ENCODE results near the gene ATG16L1. TPM values are rescaled to one million over a fixed set of nuclear protein-coding genes. Genes with fewer than 3 reads are reported as not detected.

ATG16L1 gene
- total RNA-seq, 1 donor = 29.3 TPM

GRCh38 chr2:233270951-233271350 is 19.5 kb downstream of the ATG16L1 start:
- no peak for TF ChIP-seq CTCF (IDR thresholded peaks at IDR 0.05; ENCODE audit: extremely low read depth, low read depth, low read length)
- H3K9me3 ChIP-seq (ENCODE audit: low read depth, low read length) = no peaks in the 10 kb centered on the region
- H3K79me2 ChIP-seq (ENCODE audit: insufficient read depth, low read length) = no peaks in the 10 kb centered on the region
- H3K27me3 ChIP-seq (ENCODE audit: insufficient read depth, low read length) = no peaks in the 10 kb centered on the region
- H3K27ac ChIP-seq (ENCODE audit: low read depth, low read length) = no peak overlapping the region
- no peak for DNase-seq (ENCODE audit: insufficient read length, low spot score, missing footprints)
- peaks cover 87% of the 10 kb centered on the region for H3K36me3 ChIP-seq (ENCODE audit: insufficient read depth, low read length)
- no peak overlapping the region for H3K4me2 ChIP-seq (ENCODE audit: insufficient read depth, low read length)
- no peak overlapping the region for H3K4me3 ChIP-seq (ENCODE audit: insufficient read depth, low read length)
- no peaks in the 10 kb centered on the region for H4K20me1 ChIP-seq (ENCODE audit: insufficient read depth, low read length)
- no peaks in the 10 kb centered on the region for H3K4me1 ChIP-seq (ENCODE audit: insufficient read depth, low read length)
- no peak overlapping the region for H2AFZ ChIP-seq (ENCODE audit: low read length)

GRCh38 chr2:233271693-233272092 is 20.2 kb downstream of the ATG16L1 start:
- Histone ChIP-seq H3K79me2 (ENCODE audit: insufficient read depth, low read length) (no peaks in the 10 kb centered on the region), H3K27me3 (ENCODE audit: insufficient read depth, low read length) (no peaks in the 10 kb centered on the region), H3K4me2 (ENCODE audit: insufficient read depth, low read length) (no peak overlapping the region), H3K4me3 (ENCODE audit: insufficient read depth, low read length) (no peak overlapping the region), H4K20me1 (ENCODE audit: insufficient read depth, low read length) (no peaks in the 10 kb centered on the region), H2AFZ (ENCODE audit: low read length) (no peak overlapping the region), H3K27ac (ENCODE audit: low read depth, low read length) (no peak overlapping the region), H3K36me3 (ENCODE audit: insufficient read depth, low read length) (peaks cover 89% of the 10 kb centered on the region), H3K4me1 (ENCODE audit: insufficient read depth, low read length) (no peaks in the 10 kb centered on the region), H3K9me3 (ENCODE audit: low read depth, low read length) (no peaks in the 10 kb centered on the region)
- DNase-seq (ENCODE audit: insufficient read length, low spot score, missing footprints) = no peak
- TF ChIP-seq CTCF (IDR thresholded peaks at IDR 0.05; ENCODE audit: extremely low read depth, low read depth, low read length) = no peak

GRCh38 chr2:233273120-233273519 is 21.6 kb downstream of the ATG16L1 start:
- H3K27ac ChIP-seq (ENCODE audit: low read depth, low read length) = no peak overlapping the region

GRCh38 chr2:233275223-233275622 is 23.8 kb downstream of the ATG16L1 start:
- Histone ChIP-seq H4K20me1 (ENCODE audit: insufficient read depth, low read length) (no peaks in the 10 kb centered on the region), H3K4me1 (ENCODE audit: insufficient read depth, low read length) (no peaks in the 10 kb centered on the region), H3K4me3 (ENCODE audit: insufficient read depth, low read length) (no peak overlapping the region), H3K27ac (ENCODE audit: low read depth, low read length) (no peak overlapping the region), H3K9me3 (ENCODE audit: low read depth, low read length) (no peaks in the 10 kb centered on the region), H3K27me3 (ENCODE audit: insufficient read depth, low read length) (no peaks in the 10 kb centered on the region), H3K79me2 (ENCODE audit: insufficient read depth, low read length) (no peaks in the 10 kb centered on the region), H2AFZ (ENCODE audit: low read length) (no peak overlapping the region), H3K4me2 (ENCODE audit: insufficient read depth, low read length) (no peak overlapping the region), H3K36me3 (ENCODE audit: insufficient read depth, low read length) (peaks cover 93% of the 10 kb centered on the region)
- DNase-seq (ENCODE audit: insufficient read length, low spot score, missing footprints) = no peak
- TF ChIP-seq CTCF (IDR thresholded peaks at IDR 0.05; ENCODE audit: extremely low read depth, low read depth, low read length) = no peak

More at GRCh38 chr2:233273120-233273519, 21.6 kb downstream of the ATG16L1 start:
- Histone ChIP-seq H3K9me3 (ENCODE audit: low read depth, low read length) (no peaks in the 10 kb centered on the region), H2AFZ (ENCODE audit: low read length) (no peak overlapping the region), H3K36me3 (ENCODE audit: insufficient read depth, low read length) (peaks cover 91% of the 10 kb centered on the region), H3K79me2 (ENCODE audit: insufficient read depth, low read length) (no peaks in the 10 kb centered on the region), H4K20me1 (ENCODE audit: insufficient read depth, low read length) (no peaks in the 10 kb centered on the region), H3K4me3 (ENCODE audit: insufficient read depth, low read length) (no peak overlapping the region), H3K27me3 (ENCODE audit: insufficient read depth, low read length) (no peaks in the 10 kb centered on the region), H3K4me2 (ENCODE audit: insufficient read depth, low read length) (no peak overlapping the region), H3K4me1 (ENCODE audit: insufficient read depth, low read length) (no peaks in the 10 kb centered on the region)
- no peak for DNase-seq (ENCODE audit: insufficient read length, low spot score, missing footprints)
- no peak for TF ChIP-seq CTCF (IDR thresholded peaks at IDR 0.05; ENCODE audit: extremely low read depth, low read depth, low read length)

All from osteoblast (primary cell).